ENCODE measurements around the gene PUDP.
A peak's percentile ranks its signal among the peaks of the same experiment; 100 is the strongest.

The PUDP gene

GRCh38 chrX:7147413-7147977, 458 bp downstream of the PUDP start, which contains the start of gene STS:
Gene STS (plus strand): TSS chrX:7147712. CDS start chrX:7253200, 105,488 bp downstream.
- H3K4me3 ChIP-seq (ENCODE audit: low read length), result peak within 1 kb of the TSS; percentile 86
- no peak for TF ChIP-seq CTCF (conservative IDR thresholded peaks at IDR 0.05; ENCODE audit: low read length)
- no peak for DNase-seq (ENCODE audit: low read depth)

GRCh38 chrX:7146703-7147412, 1.1 kb downstream of the PUDP start:
- no peak for TF ChIP-seq CTCF (conservative IDR thresholded peaks at IDR 0.05; ENCODE audit: low read length)
- no peak for DNase-seq (ENCODE audit: low read depth)
- peak overlapping the region; percentile 73 for H3K4me3 ChIP-seq (ENCODE audit: low read length)

GRCh38 chrX:7146020-7146702, 1.8 kb downstream of the PUDP start:
- TF ChIP-seq CTCF (conservative IDR thresholded peaks at IDR 0.05; ENCODE audit: low read length), result no peak
- no peak for DNase-seq (ENCODE audit: low read depth)
- H3K4me3 ChIP-seq (ENCODE audit: low read length), result no peak overlapping the region

GRCh38 chrX:7145454-7145853, 2.5 kb downstream of the PUDP start:
- H3K4me3 ChIP-seq (ENCODE audit: low read length), result no peak overlapping the region
- DNase-seq (ENCODE audit: low read depth), result peak; percentile 31
- TF ChIP-seq CTCF (conservative IDR thresholded peaks at IDR 0.05; ENCODE audit: low read length), result no peak

GRCh38 chrX:7143941-7144525, 3.9 kb downstream of the PUDP start:
- no peak for DNase-seq (ENCODE audit: low read depth)
- H3K4me3 ChIP-seq (ENCODE audit: low read length), result no peak overlapping the region
- no peak for TF ChIP-seq CTCF (conservative IDR thresholded peaks at IDR 0.05; ENCODE audit: low read length)

GRCh38 chrX:7143076-7143475, 4.9 kb downstream of the PUDP start:
- no peak for TF ChIP-seq CTCF (conservative IDR thresholded peaks at IDR 0.05; ENCODE audit: low read length)
- DNase-seq (ENCODE audit: low read depth), result no peak
- H3K4me3 ChIP-seq (ENCODE audit: low read length), result no peak overlapping the region

Measured in AG10803 (cell line).